NOMO-1 (cell line): ENCODE data around the gene CKAP4.
"Not testable (repeated sequence)": the region's sequence is repeated elsewhere in the genome, so short reads cannot be mapped to it uniquely, and the experiment has no call there.

Experiments used
- DNase-seq, 2 experiments: peaks; one replicate each; lab custom pipeline; 2025; ENCODE audit not compliant: unreplicated experiment in 2 of 2; lab: John Stamatoyannopoulos, UW

Gene CKAP4, protein sequence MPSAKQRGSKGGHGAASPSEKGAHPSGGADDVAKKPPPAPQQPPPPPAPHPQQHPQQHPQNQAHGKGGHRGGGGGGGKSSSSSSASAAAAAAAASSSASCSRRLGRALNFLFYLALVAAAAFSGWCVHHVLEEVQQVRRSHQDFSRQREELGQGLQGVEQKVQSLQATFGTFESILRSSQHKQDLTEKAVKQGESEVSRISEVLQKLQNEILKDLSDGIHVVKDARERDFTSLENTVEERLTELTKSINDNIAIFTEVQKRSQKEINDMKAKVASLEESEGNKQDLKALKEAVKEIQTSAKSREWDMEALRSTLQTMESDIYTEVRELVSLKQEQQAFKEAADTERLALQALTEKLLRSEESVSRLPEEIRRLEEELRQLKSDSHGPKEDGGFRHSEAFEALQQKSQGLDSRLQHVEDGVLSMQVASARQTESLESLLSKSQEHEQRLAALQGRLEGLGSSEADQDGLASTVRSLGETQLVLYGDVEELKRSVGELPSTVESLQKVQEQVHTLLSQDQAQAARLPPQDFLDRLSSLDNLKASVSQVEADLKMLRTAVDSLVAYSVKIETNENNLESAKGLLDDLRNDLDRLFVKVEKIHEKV

DNA sequence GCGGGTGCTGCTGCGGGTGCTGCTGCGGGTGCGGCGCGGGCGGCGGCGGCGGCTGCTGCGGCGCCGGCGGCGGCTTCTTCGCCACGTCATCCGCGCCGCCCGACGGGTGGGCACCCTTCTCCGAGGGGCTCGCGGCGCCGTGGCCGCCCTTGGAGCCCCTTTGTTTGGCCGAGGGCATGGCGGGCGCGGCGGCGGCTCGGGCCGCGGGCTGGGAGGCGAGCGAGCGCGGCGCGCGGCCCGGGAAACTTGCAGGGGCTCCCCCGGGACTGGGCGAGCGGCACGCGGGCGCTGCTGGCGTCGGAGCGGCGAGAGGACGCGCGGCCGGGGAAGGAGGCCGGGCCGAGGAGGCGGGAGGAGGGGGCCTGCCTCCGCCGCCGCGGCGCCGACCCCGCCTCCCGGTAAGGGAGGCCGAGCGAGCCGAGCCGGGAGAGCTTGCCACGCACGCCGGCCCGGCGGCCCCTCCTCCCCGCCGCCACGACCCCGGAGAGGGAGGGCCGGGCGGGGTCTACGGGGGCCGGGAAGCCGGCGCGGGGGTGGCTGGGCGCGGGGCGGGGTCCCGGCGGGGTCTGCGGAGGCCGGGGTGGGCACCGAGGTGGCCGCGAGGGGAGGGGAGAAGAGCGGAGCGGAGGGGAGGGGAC lies at the start of gene CKAP4:
Gene CKAP4, minus strand, starts transcription at position 347 of the 638 bp plus-strand sequence. Its CDS starts 169 bp downstream, at position 178.
- DNase-seq = peak; percentile 54 to 57

DNA sequence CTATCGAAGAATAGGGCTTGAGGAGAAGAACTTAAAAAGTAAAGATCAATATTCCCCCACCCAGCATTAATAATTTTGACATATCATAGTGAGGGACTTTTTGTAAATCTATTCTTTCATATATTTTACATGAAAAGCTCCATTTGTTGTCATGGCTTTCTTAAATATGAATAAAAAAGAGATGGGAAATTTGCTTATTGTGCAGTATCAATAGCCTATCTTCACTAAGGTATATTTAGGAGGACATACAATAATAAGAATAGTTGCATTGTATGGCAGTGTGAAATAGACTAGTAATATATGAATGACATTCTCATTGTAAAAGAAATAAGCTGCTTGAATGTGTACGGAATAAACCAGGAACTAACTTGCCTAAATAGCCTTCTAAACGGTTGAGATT lies 49.3 kb upstream of the CKAP4 start:
- DNase-seq = no peak

DNA sequence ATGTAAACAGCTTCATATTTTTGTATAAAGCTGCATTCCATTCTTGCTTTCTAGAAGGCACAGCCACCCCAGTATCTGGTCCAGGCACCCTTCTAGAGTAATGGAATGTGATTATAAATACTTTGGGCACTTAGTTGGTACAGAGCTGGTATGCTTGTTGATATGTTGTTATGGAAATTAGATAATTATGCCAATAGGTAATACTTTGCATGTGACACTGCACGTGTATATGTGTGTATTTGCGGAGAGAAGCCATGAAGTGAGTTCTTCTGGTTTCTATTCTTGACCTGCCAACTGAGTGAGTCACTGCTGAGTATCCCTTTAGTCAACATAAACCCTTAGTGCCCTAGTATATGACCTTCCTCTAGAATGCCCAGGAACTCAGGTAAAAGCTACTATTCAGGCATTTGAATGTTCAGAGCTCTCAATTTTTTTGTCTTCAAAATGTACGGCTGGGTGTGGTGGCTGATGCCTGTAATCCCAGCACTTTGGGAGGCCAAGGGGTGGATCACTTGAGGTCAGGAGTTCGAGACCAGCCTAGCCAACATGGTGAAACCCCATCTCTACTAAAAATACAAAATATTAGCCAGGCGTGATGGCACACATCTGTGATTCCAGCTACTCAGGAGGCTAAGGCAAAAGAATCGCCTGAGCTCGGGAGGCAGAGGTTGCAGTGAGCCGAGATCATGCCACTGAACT lies 48.5 kb upstream of the CKAP4 start:
- DNase-seq = no peak

DNA sequence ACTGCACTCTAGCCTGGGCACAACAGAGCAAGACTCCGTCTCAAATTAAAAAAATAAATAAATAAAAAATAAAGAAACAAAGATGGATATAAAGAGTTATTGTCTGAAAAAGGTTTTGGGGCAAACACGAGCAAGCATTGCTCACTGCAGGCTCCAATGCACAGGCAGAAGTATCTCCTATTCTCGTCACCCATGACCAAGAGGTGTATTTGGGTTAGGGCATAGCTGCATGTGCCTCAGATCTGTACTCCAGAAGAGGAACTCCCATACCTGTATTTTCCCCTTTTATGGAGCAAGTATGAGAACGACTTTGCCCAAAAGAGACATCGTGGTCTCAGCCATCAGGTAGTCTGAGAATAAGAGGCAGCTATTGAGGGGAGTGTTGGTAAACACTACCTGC lies 44.5 kb upstream of the CKAP4 start:
- no peak for DNase-seq

DNA sequence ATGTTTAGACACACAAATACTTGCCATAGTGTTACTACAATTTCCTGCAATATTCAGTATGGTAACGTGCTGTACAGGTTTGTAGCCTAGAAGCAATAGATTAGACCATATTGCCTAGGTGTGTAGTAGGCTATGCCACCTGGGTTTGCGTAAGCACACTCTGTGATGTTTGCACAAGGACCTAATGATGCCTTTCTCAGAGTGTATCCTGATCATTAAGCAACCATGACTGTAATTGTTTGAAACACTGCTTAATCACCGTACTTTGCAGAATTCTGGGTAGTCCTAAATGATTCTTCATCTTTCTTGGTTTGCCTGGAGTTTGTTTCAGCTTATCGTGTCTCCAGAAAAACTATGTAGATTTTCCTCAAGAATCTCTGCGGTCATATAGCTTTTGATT lies 43.5 kb upstream of the CKAP4 start:
- DNase-seq = no peak

DNA sequence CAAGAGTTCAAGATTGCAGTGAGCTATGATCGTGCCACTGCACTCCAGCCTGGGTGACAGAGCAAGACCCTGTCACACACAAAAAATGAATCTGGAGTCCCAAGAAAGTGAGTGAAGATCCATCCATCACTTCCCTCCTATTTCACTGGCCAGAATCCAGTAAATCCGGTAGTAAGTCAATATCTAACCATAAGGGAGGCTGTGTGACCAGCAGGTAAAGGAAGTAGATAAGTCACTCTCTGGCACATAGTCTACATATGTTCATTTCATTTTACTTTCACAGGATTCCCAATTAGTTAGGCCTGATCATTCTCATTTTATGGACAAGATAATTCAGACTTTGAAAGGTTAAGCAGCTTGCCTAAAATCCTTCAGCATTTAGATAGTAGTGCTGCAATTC lies 42.8 kb upstream of the CKAP4 start:
- DNase-seq = no peak

DNA sequence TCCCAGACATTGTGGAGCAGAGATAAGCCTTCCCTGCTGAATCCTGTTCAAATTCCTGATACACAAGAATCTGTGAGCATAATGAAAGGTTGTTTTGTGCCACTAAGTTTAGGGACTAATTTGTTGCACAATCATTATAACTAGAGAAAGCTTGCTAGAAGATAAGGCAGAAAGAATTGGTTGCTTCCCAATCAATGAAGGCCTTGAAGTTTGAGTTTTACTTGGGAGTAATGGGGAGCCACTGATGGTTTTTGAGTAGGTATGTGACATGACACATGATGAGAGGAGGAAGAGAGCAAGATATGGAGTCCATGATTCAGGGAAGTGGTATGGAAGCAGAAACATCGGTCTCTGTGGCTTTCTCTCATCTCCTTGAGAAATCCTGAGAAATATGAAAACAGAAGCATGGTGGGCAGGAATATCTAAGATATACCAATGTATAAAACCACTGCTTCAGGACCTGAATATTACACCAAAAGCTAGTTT lies 41.4 kb upstream of the CKAP4 start:
- DNase-seq = no peak

DNA sequence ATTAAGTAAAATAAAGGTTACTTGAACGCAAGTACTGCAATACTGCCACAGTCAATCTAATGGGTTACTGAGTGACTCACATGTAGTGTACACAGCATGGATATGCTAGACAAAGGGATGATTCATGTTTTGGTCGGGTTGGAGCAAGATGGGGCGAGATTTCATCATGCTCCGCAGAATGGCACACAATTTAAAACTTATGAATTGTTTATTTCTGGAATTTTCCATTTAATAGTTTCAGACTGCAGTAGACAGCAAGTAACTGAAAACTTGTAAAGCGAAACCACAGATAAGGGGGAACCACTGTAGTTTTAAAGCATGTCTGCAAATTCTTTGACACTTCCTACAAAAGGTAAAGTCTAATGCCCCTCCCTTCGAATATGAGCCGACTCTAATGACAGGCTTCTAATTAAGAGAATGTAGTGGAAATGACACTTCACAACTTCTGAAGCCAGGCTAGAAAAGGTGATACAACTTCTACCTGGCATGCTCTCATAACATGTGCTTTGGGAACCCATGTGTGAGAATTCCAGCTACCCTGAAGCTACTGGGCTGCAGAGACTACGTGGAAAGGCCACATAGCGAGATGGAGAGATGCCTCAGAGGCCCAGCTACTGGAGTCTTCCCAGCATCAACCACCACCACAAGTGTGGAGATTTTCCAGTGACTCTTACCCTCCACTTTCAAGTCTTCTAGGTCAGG lies 40.8 kb upstream of the CKAP4 start:
- DNase-seq = peak; percentile 77 to 84

DNA sequence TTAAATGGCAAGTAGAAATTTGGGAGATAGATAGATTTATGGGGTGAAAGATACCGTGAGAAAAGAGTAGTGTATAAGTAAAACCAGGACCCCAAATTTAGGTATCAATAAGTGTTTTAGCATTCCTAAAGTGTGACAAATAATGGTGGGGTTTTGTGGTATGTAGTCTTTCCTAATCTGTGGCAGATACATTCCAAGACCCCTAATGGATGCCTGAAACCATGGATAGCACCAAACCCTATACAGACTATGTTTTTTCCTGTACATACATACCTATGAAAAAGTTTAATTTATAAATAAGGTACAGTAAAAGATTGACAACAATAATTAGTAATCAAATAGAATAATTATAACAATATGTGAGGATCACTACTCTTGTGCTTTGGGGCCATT lies 40.3 kb upstream of the CKAP4 start:
- DNase-seq = no peak

DNA sequence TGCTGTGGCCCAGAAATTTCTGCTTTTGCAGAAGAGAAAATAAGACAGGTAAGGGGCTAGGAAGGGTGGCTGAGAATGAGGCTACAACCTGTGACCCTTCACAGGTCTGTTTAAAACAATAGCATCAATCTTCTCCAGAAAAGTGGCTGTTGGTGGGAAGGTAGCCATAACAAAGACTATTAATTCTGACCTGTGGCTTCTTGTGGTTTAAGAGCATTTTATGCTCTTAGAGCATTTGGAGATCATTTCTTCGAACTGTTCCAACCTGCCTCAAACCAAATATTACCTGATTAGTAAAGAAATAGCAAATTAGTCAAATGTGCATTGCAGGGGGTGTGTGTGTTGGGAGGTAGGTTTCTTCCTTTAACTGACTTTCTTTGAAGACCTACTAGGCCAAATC lies 39.5 kb upstream of the CKAP4 start:
- no peak for DNase-seq

DNA sequence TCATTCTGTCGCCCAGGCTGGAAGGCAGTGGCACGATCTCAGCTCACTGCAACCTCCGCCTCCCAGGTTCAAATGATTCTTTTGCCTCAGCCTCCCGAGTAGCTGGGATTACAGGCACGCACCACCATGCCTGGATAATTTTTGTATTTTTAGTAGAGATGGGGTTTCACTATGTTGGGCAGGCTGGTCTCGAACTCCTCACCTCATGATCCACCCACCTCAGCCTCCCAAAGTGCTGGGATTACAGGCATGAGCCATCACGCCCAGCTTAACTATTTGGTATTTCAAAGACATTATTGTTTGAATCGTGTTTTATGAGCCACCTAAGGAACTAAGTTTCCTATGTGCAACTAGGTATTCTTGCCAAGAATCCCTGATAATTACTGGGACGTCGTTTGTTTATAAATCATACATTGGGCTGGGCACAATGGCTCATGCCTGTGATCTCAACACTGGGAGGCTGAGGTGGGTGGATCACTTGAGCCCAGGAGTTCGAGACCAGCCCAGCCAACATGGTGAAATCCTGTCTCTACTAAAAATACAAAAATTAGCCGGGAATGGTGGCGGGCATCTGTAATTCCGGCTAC lies 38.8 kb upstream of the CKAP4 start:
- DNase-seq = not testable (repeated sequence)

DNA sequence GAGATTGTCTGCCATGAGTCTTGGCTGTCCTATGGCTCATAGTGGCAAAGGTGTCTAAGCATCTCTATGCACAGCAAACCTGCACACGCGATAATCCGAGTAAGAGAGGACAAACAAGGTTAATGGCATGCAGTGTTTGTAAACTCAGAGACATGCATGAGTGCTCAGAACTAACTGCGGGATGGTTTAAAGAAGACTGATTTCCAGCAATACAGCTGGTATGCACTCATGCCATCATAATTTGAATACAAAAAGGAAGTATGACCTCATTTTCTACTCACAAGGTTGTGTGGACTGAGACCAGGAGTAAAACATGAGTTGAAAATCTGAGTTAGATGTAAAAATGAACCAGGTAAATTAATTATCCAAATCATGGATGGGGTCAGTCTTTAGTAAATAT lies 38.2 kb upstream of the CKAP4 start:
- no peak for DNase-seq

DNA sequence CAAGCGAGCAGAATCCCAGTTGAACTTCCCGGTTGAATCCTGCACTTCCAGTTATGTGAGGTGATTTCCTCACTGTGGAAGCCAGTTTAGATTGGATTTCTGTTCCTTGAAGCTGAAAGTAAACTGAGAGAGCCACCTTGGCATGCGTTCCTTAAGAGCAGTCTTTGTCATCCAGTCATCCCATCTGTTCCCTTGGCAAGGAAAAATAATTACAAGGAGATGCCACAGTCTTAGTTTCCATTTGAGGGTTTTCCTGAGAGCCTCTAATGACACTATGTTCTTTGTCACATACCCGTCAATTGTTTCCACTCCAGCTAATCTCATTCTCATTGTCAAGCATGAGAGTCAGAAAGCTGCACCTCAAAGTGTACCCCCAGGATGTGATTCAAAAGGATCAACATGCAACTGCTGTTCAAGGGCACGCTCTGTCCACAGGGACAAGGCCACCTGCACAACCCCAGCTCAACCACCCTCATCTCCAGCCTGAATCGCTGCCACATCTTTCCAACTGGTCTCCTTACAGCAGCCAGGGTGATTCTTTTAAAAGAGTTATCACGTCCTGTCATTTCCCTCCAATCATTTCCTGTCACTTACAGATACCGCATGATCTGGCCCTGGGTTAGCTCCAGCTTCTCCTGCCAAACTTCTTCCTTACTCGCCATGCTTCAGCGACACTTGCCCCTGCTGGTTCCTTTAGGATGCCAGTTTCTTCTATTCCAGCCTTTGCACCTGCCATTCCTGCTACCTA lies 36.7 kb upstream of the CKAP4 start:
- DNase-seq = no peak

DNA sequence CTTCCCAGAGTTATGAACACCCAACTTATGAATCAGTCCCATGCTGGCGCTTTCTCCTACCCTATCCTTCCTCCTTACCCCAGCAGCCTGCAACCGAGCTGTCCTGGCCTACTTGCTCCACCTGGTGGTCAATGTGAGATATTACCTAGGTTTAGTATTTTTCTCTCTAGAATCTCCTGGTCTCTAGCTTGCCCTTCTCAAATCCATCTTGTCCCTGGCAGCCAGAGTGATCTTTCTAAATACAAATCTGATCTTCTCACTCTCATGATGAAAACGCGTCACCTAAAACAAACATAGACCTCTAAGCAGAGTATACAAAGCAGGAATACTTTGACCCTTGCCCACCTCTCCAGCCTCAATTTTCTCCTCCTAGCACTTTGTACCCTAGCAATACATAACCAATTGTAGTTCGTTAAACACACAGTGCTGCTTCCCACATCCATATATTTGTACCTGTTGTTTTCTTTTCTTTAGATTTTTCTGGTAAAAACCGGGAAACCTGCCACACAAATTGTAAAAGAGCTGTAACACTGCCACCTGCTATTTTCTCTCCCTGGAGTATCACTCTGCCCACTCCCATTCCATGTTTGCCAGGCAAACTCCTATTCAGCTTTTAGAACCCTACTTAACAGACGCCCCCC lies 34.8 kb upstream of the CKAP4 start:
- peak; percentile 59 to 63 for DNase-seq

DNA sequence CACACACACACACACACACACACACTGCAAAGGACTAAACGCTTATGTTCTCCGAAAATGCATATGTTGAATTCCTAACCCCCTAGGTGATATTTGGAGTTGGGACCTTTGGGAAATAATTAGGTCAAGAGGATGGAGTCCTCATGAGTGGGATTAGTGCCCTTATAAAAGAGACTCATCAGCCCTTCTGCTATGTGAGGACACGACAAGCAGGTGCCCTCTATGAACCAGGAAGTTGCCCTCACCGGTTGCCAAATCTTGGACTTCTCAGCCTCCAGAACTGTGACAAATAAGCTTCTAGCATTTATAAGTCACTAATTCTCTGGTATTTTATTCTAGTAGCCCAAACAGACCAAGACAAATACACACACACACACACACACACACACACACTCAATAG lies 34.0 kb upstream of the CKAP4 start:
- no peak for DNase-seq

DNA sequence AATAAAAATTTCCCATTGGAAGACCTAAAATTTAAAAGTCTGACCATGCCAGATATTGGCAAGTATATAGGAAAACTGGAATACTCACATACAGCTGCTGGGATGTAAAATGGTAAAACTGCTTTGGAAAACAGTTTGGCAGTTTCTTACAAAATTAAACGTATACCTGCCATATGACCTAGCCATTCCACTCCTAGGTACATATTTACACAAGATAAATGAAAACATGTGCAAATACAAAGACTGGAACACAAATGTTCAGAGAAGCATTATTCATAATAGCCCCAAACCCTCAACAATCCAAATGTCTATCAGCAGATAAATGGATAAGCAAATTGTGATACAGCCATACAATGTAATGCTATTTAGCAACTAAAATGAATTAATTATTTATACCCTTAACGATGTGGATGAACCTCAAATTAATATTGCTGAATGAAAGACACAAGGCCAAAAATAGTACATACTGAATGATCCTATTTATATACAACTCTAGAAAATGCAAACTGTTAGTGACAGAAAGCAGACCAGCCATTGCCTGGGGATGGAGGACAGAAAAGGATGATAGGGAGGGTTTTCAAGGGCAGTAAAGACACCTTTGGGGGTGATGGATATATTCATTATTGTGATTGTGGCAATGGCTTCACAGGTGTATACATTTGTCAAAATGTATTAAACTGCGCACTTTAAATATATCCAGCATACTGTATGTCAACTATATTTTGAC lies 33.4 kb upstream of the CKAP4 start:
- no peak for DNase-seq

DNA sequence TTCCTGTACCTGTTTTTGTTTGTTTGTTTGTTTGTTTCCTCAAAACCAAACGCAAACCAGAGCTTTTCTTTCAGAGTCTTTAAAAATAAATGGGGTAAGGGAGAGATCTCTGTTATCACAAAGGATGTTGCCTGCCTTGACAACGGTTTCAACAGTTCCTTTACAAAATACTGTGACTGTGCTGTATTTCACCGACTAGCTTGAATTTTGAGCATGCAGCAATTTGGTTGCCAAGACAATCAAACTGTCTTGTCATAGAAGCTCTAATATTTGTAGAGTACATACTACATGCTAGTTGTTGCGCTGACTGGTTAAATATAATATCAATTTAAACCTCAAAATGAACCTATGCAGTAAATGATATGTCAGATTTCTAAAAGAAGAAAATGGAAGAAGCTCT lies 32.3 kb upstream of the CKAP4 start:
- peak; percentile 11 to 56 for DNase-seq

DNA sequence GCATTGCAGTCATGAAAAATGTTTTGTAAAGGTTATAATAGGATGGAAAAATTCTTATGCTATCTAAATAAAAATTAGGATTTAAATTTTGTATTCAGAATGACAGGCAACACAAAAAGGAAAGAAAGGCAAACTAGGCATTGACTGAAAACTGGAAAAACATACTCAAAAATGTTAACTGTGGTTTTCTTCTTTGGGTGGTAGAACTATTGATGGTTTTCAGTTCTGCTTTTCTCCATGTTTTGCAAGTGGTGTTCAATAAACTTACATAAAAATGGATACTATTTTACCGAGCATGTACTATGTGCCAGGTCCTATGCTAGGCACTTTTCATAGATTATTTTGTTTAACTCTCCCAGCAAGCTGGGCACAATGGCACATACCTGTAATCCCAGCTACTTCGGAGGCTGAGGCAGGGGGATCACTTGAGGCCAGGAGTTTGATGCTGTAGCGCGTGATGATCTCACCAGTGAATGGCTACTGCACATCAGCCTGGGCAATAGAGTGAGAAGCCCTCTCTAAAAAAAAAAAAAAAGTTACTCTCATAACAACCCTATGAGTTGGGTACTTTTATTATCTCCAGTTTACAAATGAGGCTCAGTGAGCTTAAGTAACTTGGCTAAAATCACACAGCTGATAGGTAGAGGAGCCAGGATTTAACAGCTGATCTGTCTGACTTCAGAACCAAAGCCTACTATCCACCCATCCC lies 28.4 kb upstream of the CKAP4 start:
- peak; percentile 31 to 60 for DNase-seq
